Large intestine (tissue), 3 donors: ENCODE results near the gene LRP11. TPM values are rescaled to one million over a fixed set of nuclear protein-coding genes. Genes with fewer than 3 reads are reported as not detected.
A peak's percentile ranks its signal among the peaks of the same experiment; 100 is the strongest.
"Not testable (repeated sequence)": the region's sequence is repeated elsewhere in the genome, so short reads cannot be mapped to it uniquely, and the experiment has no call there.

Experiments used
- DNase-seq, 2 donors: peaks; one replicate each; pipeline versions ENCODE4 v3.0.0 to v3.0.0-alpha.2; 2013
- H3K27ac ChIP-seq: one replicate; pipeline ENCODE4 v1.5.1; 2013; ENCODE audit warnings: low read length
- H3K27me3 ChIP-seq: 2 replicates; pipeline ENCODE4 v1.6.1; 2013; ENCODE audit warnings: low read length; ENCODE audit not compliant: control insufficient read depth, insufficient read depth
- H3K36me3 ChIP-seq: 2 replicates; pipeline ENCODE4 v1.6.1; 2013; ENCODE audit warnings: low read length; ENCODE audit not compliant: control insufficient read depth, insufficient read depth
- H3K4me1 ChIP-seq: one replicate; pipeline ENCODE4 v1.6.1; 2013; ENCODE audit warnings: low read length; ENCODE audit not compliant: control insufficient read depth, insufficient read depth
- H3K4me3 ChIP-seq: one replicate; pipeline ENCODE4 v1.5.1; 2013; ENCODE audit warnings: low read length
- H3K9me3 ChIP-seq: one replicate; pipeline ENCODE4 v1.6.1; 2013; ENCODE audit warnings: mild to moderate bottlenecking, low read depth, low read length, moderate library complexity; ENCODE audit not compliant: control insufficient read depth
- WGBS: methylation state at CpG from one replicate; pipeline ENCODE4 v1.1.5; 2013; ENCODE audit warnings: low lambda C conversion rate; ENCODE audit not compliant: insufficient coverage; 5-methylcytosine and 5-hydroxymethylcytosine counted together
- polyA plus RNA-seq: library from polyadenylated mRNA; unstranded; fragments of 120-200 nt; gene quantifications from one replicate; pipeline ENCODE4 v1.2.1, GENCODE V29; 2013

The LRP11 gene
- polyA plus RNA-seq, 1 donor: 28.8 TPM

DNA sequence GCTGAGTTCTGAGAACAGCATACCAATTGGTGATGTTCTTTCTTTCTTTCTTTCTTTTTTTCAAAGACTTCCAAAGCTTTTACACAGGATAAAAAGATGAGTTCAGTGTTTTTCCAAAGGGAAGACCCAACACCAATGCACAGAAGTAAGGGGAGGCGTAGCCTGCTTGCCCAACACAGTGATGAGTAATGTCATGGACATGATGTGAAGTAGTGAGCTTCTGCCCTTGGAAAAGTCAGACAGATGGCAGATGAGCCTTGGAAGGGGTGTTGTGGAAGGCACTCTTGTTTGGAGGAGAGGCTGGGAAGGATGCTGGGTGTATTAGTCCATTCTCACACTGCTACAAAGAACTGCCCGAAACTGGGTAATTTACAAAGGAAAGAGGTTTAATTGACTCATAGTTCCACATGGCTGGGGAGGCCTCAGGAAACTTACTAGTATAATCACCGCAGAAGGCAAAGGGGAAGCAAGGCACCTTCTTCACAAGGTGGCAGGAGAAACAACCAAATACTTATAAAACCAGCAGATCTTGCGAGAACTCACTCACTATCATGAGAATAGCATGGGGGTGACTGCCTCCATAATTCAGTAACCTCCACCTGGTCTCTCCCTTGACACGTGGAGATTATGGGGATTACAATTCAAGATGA, 12.6 kb downstream of the LRP11 start:
- no peak for DNase-seq
- H3K9me3 ChIP-seq: no peaks in the 10 kb centered on the region
- WGBS: no CpG with 5 or more reads among the region's 5 CpGs
- H3K27me3 ChIP-seq: no peaks in the 10 kb centered on the region
- no peaks in the 10 kb centered on the region for H3K36me3 ChIP-seq
- H3K4me1 ChIP-seq: peaks cover 10% of the 10 kb centered on the region
- H3K27ac ChIP-seq: no peak overlapping the region
- no peak overlapping the region for H3K4me3 ChIP-seq

DNA sequence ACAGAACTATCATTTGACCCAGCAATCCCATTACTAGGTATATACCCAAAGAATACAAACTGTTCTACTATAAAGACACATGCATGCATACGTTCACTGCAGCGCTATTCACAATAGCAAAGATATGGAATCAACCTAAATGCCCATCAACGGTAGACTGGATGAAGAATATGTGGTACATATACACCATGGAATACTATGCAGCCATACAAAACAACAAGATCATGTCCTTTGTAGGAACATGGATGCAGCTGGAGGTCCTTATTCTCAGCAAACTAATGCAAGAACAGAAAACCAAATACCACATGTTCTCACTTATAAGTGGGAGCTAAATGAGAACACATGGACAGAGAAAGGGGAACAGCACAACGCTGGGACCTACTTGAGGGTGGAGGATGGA, 15.8 kb downstream of the LRP11 start:
- not testable (repeated sequence) for H3K4me3 ChIP-seq, H3K4me1 ChIP-seq, H3K27me3 ChIP-seq, DNase-seq, H3K9me3 ChIP-seq, H3K27ac ChIP-seq, H3K36me3 ChIP-seq
- 100% methylated on average over 1 of the region's 4 CpGs for WGBS

DNA sequence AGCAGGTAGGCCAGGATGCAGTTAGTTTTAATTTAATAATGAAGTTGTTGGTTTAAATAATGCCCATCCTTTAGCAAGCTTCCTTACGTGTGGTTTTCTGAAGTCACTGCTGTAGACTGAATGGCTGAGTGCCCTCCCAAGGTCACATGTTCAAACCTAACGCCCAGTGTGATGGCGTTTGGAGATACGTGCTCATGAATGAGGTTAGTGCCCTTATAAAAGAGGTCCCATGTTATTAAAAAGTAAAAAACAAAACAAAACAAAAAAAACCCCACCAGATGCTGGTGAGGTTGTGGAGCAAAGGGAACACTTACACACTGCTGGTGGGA, 16.3 kb downstream of the LRP11 start:
- Histone ChIP-seq H3K9me3 (no peaks in the 10 kb centered on the region), H3K27me3 (no peaks in the 10 kb centered on the region), H3K4me1 (peaks cover 10% of the 10 kb centered on the region), H3K27ac (no peak overlapping the region), H3K36me3 (peaks cover 3% of the 10 kb centered on the region), H3K4me3 (no peak overlapping the region)
- 80% methylated on average over 1 of the region's 4 CpGs for whole genome bisulfite sequencing
- no peak for DNase-seq

DNA sequence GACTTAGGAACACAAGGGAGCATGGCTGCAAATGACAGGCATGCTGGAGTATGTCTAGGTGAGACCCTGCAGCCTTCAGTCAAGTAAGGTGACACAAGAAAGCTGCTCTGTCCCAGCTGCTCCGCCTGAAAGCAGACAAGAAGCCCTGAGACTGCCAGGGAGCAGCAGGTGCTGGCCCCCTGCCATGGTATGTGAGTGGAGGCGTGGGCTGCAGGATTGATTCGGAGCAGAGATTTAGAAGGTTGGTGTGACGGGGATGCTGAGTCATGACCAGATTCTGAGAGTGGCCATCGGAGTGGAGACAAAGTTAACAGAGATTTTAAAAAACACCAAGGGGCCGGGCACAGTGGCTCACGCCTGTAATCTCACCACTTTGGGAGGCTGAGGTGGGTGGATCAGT, 17.8 kb downstream of the LRP11 start:
- H3K9me3 ChIP-seq: no peaks in the 10 kb centered on the region
- H3K4me3 ChIP-seq: no peak overlapping the region
- peaks cover 13% of the 10 kb centered on the region for H3K4me1 ChIP-seq
- peaks cover 3% of the 10 kb centered on the region for H3K36me3 ChIP-seq
- WGBS: no CpG with 5 or more reads among the region's 7 CpGs
- no peaks in the 10 kb centered on the region for H3K27me3 ChIP-seq
- DNase-seq: no peak
- no peak overlapping the region for H3K27ac ChIP-seq

DNA sequence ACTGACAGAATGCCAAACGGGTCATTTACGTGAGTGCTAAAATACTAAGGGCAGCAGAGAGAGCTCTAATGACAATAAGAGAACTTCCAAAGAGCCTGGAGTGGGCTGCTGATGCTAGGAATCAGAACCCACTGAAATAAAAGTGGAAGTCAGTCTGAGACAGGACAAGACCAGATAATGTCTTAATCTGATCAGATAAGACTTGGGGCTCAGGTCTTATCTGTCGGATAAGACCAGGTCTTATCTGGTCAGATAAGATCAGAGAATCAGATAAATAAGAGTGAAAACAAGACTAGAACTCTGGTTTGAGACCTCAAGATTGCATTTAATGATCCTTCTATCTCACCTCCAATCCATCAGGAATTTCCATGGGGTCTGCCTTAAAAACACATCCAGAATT, 18.6 kb downstream of the LRP11 start:
- DNase-seq: no peak
- no peaks in the 10 kb centered on the region for H3K27me3 ChIP-seq
- no CpG with 5 or more reads among the region's 3 CpGs for WGBS
- H3K4me3 ChIP-seq: no peak overlapping the region
- no peak overlapping the region for H3K27ac ChIP-seq
- peaks cover 16% of the 10 kb centered on the region for H3K4me1 ChIP-seq
- peaks cover 3% of the 10 kb centered on the region for H3K36me3 ChIP-seq
- no peaks in the 10 kb centered on the region for H3K9me3 ChIP-seq

DNA sequence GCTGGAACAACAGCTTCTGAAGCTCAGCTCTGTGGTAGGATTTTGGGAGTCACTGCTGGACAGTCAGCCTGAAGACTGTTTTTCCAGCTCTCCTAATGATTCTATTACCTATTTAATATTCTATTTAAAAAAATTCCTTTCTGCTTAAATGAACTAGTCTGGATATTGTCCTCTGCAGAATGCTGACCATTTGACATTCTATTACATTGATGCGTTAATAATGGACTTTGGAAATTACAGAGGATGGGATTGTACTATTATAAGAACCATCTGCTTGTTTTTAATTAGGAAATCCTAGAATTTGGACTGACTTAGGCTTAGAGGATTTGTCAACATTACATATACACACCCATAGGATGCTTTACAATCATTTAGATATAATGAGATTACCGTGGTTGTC, 19.7 kb downstream of the LRP11 start:
- Histone ChIP-seq H3K36me3 (peaks cover 3% of the 10 kb centered on the region), H3K4me1 (peaks cover 19% of the 10 kb centered on the region), H3K27me3 (no peaks in the 10 kb centered on the region), H3K9me3 (no peaks in the 10 kb centered on the region), H3K27ac (no peak overlapping the region), H3K4me3 (no peak overlapping the region)
- no peak for DNase-seq
- 100% methylated on average over 1 of the region's 2 CpGs for WGBS

DNA sequence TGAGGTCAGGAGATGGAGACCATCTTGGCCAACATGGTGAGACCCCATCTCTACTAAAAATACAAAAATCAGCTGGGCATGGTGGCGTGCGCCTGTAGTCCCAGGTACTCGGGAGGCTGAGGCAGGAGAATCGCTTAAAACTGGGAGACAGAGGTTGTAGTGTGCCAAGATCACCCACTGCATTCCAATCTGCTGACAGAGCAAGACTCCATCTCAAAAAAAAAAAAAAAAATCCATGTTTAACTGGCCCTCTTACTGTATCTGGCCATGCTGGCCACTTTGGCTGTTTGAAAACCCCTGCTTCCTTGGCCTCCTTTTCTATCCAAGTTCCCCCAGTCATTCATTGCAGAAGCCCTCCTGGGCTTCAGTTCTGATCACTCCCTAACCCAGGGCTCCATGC, 20.1 kb downstream of the LRP11 start:
- H3K27me3 ChIP-seq, H3K27ac ChIP-seq, H3K36me3 ChIP-seq, DNase-seq, H3K4me3 ChIP-seq, H3K9me3 ChIP-seq: not testable (repeated sequence)
- no CpG with 5 or more reads among the region's 4 CpGs for WGBS
- H3K4me1 ChIP-seq: peaks cover 19% of the 10 kb centered on the region

DNA sequence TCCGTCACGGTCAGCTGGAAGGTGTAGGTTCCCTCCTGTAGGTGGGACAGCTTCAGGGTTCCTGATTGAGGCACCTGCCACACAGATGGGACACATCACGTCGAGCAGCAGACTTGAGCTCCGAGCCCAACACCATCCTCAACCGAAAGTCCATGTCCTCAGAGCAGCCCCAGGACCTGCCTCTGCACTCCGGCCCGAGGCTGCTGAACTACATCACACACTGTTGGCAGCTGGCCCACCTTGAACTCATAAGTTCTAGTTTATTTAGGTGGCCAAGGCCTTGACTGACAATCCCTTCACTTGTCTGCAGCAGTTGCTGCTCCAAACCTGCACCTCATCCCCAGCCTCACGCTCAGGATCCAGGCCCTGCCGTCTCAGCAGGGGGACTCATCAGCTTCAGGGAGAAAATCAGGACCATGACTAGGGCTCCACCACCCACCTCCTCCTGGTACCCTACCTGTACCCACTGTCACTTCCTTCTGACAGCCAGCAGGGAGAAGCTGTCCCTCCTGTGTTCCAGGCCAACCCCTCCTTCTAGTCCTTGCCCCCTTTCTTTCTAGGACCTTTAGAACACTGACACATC, 21.0 kb downstream of the LRP11 start:
- H3K4me1 ChIP-seq: peaks cover 19% of the 10 kb centered on the region
- peaks cover 3% of the 10 kb centered on the region for H3K36me3 ChIP-seq
- no peak overlapping the region for H3K4me3 ChIP-seq
- H3K9me3 ChIP-seq: no peaks in the 10 kb centered on the region
- H3K27ac ChIP-seq: no peak overlapping the region
- no peak for DNase-seq
- no peaks in the 10 kb centered on the region for H3K27me3 ChIP-seq
- 60% methylated on average over 1 of the region's 10 CpGs for WGBS

DNA sequence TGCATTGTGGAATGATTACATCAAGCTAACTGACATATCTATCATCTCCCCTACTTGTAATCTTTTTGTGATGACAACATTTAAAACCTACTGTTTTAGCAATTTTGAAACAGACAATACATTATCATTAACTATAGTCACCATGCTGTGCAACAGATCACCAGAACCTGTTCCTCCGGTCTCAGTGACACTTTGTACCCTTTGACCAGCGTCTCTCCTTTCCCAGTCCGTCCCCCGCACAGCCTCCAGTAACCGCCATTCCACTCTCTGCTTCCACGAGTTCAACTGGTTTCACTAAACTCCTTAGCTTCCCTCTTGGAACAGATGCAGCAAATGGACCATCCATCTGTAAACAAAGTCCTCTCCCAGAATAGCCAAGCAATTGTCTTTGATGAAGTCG, 21.8 kb downstream of the LRP11 start:
- Histone ChIP-seq H3K9me3 (no peaks in the 10 kb centered on the region), H3K36me3 (peaks cover 3% of the 10 kb centered on the region), H3K4me1 (peaks cover 14% of the 10 kb centered on the region), H3K27me3 (no peaks in the 10 kb centered on the region), H3K4me3 (no peak overlapping the region), H3K27ac (no peak overlapping the region)
- peak in 1 of 2 donors; percentile 28 for DNase-seq
- WGBS: no CpG with 5 or more reads among the region's 7 CpGs

DNA sequence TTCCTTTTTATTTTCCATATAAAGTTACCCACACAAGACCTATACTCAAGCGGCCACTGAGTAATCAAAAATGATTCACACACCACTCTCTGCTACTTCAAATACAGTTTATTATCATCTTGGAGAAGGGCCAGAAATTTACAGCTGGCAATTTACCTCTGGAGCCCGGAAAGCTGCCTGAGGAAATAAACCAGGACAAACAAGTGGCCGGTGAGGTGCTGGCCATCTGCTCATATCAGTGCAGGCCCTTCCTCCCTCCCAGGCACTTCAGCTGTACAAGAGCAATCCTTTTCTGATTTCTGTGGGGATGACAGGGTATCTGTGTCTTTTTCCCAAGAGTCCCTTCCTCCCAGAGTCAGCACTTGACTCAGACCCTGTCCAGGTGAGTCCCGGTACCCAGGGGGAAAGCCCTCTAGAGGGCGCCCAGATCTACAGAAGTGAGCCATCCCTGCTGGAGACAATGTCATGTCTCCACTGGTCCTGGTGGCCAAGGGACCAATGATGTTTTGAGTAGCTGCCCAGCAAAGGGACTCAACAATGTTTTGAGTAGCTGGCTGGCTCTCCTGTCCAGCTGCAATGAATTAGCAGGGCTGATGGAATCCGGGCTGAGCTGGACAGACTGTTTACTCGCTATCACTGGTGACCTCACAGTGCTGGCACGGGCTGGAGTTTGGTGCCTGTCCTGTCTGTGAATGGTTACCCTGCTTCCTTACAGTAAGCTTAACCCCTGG, 23.6 kb downstream of the LRP11 start:
- no peak overlapping the region for H3K4me3 ChIP-seq
- peaks cover 9% of the 10 kb centered on the region for H3K4me1 ChIP-seq
- H3K27ac ChIP-seq: no peak overlapping the region
- DNase-seq: peak; percentile 63 to 83
- H3K36me3 ChIP-seq: peaks cover 8% of the 10 kb centered on the region
- H3K27me3 ChIP-seq: no peaks in the 10 kb centered on the region
- H3K9me3 ChIP-seq: no peaks in the 10 kb centered on the region
- no CpG with 5 or more reads among the region's 8 CpGs for WGBS
